Left forelimb (tissue), 1 donor: ENCODE measurements around the gene COL19A1.

Experiments used
- DNase-seq: peaks from one replicate; pipeline ENCODE4 v3.0.0-alpha.2; 2018; ENCODE audit warnings: low spot score

Gene COL19A1

GRCh38 chr6:70171236-70171635 is 304.9 kb downstream of the COL19A1 start:
- DNase-seq: no peak

- no peak for DNase-seq
Measured at GRCh38 chr6:70172252-70172651, 305.9 kb downstream of the COL19A1 start.

- DNase-seq: no peak
Measured at GRCh38 chr6:70175770-70176169, 309.4 kb downstream of the COL19A1 start.

DNA sequence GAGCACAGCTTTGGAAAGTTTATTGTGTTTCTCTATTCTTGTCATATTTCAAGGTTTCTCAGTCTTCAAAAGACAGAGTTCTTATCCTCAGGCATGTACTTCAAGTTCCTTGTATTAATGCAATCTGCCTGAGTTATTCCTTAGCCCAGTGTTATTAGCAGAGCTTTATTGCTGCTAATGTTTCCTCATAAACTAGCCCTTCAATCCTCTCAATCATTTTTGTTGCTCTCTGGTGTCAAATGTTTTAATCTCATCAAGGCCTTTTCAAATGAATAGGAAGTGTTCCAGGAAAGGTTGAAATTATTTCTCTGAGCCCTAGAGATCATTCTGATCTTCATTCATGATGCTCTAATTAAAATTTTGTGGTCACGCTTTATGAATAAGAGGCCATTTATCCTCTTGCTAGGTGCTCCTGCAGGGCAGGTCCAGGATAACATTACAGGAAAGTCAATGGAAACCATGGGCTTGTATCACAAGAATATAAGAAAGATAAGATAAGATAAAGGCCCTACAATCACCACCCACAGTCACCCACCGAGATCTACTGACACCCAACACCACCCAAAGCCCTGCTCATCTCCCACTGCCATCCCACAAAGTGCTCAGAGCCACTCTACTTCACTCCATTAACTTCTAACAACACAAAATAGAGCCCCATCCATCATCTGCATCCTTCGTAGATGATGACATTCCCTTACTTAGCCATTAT is 310.6 kb downstream of the COL19A1 start:
- no peak for DNase-seq

DNA sequence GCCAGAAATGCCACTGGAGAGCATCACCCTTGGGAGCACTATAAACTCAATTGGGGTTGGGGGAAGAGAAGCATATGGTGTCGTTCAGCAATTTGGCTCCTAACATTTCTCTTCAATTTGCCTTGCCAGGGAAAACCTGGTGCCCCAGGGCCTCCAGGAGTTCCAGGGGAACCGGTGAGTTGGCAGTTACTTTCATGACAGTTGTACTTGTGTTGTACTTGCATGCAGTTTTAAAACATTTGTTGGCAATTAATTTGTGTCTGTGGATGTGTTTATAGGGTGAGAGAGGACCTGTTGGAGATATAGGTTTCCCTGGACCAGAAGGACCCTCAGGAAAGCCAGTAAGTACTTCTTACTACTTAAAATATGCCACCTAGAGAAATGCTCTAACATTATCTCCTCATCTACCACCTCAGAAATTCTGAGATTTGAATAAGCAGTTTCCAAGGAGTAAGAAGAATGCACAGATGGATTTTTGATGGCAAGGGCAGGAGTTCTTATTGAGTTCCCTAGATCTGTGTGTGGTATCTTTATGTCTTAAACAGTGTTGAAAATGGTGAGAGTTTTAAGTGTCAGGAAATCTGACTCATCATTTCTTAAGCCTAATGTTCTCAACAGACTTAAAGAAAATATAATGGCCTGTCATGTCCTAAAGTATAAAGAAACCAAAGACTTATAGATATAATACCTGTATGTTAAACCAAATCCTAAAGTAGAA is 314.0 kb downstream of the COL19A1 start:
- DNase-seq: no peak

DNA sequence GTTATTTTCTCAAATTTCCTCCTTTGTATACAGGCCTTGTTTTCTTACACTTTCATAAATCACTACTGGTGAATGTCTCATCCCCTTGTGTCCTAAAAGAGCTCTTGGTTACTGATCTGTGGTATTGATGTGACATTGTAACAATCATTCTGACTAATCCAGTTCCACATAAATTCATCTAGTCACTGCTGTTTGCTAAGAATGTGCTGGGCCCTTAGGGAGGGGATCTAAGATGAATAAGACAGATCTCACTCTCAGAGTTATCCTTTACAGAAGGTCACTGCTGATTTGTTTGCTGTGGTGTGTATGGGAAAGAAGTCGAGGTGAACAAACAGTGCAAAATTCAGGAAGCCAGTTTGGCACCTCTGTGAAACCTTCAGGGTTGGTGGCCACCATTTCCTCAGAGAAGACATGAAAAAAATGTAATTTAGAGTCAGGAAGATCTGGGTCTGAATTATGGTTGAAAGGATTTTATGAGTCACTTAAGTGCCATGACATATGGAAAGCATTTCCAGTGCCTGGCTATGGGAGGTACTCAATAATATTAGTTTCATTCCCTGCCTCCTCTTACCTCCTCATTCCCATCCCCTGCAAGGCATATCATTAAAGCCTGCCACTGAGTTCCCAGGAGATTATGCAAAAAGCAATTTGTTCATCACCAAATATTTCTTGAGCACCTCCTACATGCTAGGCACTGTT is 314.7 kb downstream of the COL19A1 start:
- DNase-seq: no peak

DNA sequence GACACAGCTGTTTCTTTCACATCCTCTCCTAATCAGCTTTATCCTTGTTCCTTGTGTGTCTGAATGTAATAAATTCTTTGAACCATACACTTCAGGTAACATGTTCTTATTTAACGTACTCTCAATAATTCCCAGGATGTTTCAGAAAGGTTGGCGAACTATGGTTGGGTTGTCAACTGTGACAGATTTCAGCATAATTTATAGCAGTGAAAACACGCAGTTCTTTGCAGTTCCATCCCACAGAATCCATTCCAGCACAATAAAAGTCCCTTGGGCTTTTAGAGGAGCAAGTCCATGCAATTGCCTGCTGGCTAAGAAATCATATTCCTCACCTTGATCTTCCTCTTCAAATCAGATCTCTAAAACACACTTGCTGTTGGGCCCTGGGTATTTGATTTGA is 317.2 kb downstream of the COL19A1 start:
- no peak for DNase-seq

- no peak for DNase-seq
Measured at GRCh38 chr6:70184723-70185122, 318.4 kb downstream of the COL19A1 start.

DNA sequence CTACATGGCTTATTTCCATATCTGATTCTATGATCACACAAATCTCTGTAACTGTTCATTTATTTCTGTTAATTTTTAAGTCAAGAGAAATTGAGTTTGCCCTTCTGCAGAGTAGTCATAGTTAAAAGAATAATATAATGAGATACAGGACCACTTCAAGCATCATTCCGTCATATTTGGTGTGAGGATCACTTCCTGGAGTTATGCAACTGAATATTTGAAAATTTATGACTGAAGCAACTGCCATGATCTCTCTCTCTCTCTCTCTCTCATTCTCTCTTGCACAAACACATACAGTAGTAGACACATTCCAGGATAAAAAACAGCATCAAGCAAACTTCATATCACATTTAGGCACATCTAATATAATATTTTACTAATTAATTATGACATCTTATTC is 320.1 kb downstream of the COL19A1 start:
- DNase-seq: no peak

DNA sequence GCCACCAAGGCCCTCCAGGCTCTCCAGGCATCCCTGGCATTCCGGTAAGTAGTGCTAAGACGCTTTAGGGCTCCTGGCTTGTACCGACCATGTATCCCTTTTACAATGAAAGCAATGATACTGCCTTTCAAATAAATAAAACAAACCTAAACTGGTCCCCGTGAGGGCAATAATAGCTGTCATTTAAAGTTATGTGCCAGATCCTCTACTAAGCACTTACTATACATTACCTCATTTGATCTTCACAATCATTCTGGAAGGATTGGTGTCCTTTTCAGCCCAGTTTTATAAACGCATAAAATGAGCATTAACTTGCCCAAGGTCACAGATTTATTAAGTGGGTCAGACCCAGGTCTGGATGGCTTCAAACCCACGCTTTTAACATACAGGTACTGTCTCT is 321.8 kb downstream of the COL19A1 start:
- DNase-seq: no peak

DNA sequence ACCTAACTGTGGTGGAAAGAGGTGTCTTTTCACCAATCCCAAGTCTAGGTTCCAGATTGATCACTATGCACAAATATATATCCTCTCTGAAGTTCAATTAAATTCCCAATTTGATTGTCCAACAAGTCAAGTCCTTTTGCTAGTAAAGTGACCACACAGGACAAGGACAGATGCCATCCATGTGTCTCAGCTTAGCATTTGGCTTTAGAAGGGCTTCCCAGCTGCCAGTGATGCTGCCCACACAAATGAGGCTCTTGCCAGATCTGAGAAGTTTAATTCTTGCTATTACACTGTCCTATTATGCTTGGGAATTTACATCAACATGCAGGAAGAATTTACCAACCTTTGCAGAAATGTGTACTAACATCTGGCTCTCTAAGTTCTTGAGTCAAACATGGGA is 328.1 kb downstream of the COL19A1 start:
- no peak for DNase-seq

GRCh38 chr6:70196531-70196930 is 330.2 kb downstream of the COL19A1 start:
- no peak for DNase-seq

DNA sequence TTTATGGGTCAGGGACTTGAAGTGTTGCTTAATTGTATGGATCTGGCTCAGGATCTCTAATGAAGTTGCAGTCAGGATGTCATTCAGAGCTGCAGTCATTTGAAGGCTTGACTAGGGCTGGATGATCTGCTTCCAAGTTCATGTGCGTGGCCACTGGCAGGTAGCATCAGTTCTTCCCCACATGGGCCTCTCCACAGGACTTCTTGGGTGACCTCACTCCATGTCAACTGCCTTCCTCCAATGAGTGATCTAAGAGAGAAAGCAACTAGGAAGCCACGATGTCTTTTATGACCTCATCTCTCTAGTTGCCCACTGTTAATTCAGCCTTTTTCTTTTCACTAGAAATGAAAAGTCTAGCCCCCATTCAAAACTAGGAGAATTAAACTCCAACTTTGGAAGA is 332.4 kb downstream of the COL19A1 start:
- DNase-seq: no peak

GRCh38 chr6:70208235-70208790 is 342.0 kb downstream of the COL19A1 start:
- DNase-seq: no peak

GRCh38 chr6:70210462-70210861 is 344.1 kb downstream of the COL19A1 start:
- no peak for DNase-seq

DNA sequence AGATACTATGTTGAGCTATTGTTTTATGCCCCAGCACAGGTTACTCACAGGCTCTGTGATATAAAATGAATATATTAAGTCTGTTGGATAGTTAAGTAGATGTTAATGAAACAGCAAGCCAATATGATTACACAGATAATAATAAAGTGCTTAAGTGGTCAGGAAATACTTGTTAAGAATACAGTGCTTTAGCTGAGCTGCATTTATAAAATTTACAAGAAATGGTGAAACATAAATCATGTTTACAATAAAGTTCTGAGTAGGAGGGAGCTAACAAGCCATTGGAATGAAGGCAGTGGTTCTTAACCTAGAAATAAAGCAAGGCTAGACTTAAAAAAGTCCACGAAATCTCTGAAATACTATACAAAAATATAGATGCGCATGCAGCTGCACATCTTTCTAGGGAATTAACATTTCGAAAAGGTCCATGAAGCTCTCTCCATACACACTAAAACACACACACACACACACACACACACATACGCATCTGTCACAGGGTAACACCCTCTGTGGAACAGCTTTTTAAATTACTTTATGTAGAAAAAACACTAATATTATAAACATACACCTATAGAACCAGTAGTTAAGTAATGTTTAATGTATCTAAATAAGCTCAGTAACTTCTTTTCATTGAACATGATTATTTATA is 349.2 kb downstream of the COL19A1 start:
- DNase-seq: no peak

GRCh38 chr6:70216767-70217166 is 350.4 kb downstream of the COL19A1 start:
- no peak for DNase-seq

GRCh38 chr6:70219943-70220613 is 353.7 kb downstream of the COL19A1 start:
- DNase-seq: no peak

- DNase-seq: no peak
Measured at GRCh38 chr6:70221025-70221714, 354.8 kb downstream of the COL19A1 start.

- DNase-seq: no peak
Measured at GRCh38 chr6:70221715-70222438, 355.5 kb downstream of the COL19A1 start.

GRCh38 chr6:70222439-70222749 is 356.0 kb downstream of the COL19A1 start:
- DNase-seq: no peak
